GM18511 (cell line): ENCODE data around the gene WDR76.
A peak's percentile ranks its signal among the peaks of the same experiment; 100 is the strongest.
"Not testable (repeated sequence)": the region's sequence is repeated elsewhere in the genome, so short reads cannot be mapped to it uniquely, and the experiment has no call there.

ENCODE experiments used
- ATAC-seq: cut with Tn5 transposase; IDR thresholded peaks from one replicate; pipeline ENCODE4 v1.9.1; 2021; ENCODE audit warnings: mild to moderate bottlenecking, moderate library complexity; ENCODE audit not compliant: unreplicated experiment

The WDR76 gene

GRCh38 chr15:43815064-43815463 is 11.7 kb upstream of the WDR76 start:
- not testable (repeated sequence) for ATAC-seq

- no peak for ATAC-seq
These were observed 5.3 kb upstream of the WDR76 start for GRCh38 chr15:43821505-43821904.

- ATAC-seq: peak; percentile 74
These were observed 2.2 kb upstream of the WDR76 start, which contains the start of gene MFAP1 for GRCh38 chr15:43824302-43825246. MFAP1 (minus strand) TSS chr15:43824690; CDS start chr15:43824569, 121 bp downstream.

GRCh38 chr15:43825305-43825704 is 1.5 kb upstream of the WDR76 start:
- ATAC-seq: not testable (repeated sequence)

- ATAC-seq: no peak
These were observed 734 bp upstream of the WDR76 start for GRCh38 chr15:43826029-43826507.

GRCh38 chr15:43828061-43828657 is 1.4 kb downstream of the WDR76 start:
- no peak for ATAC-seq

- ATAC-seq: not testable (repeated sequence)
These were observed 3.2 kb downstream of the WDR76 start for GRCh38 chr15:43829951-43830540.

- ATAC-seq: not testable (repeated sequence)
These were observed 4.0 kb downstream of the WDR76 start for GRCh38 chr15:43830691-43831275.

GRCh38 chr15:43831519-43832052 is 4.8 kb downstream of the WDR76 start:
- ATAC-seq: not testable (repeated sequence)

GRCh38 chr15:43832485-43832884 is 5.7 kb downstream of the WDR76 start:
- not testable (repeated sequence) for ATAC-seq

GRCh38 chr15:43845421-43845820 is 18.6 kb downstream of the WDR76 start:
- no peak for ATAC-seq

GRCh38 chr15:43851251-43851650 is 24.4 kb downstream of the WDR76 start:
- ATAC-seq: no peak

- no peak for ATAC-seq
These were observed 25.8 kb downstream of the WDR76 start for GRCh38 chr15:43852607-43853006.

GRCh38 chr15:43854801-43855200 is 28.0 kb downstream of the WDR76 start:
- no peak for ATAC-seq

- no peak for ATAC-seq
These were observed 32.7 kb downstream of the WDR76 start for GRCh38 chr15:43859546-43859945.

- ATAC-seq: not testable (repeated sequence)
These were observed 39.8 kb downstream of the WDR76 start for GRCh38 chr15:43866636-43867035.

GRCh38 chr15:43867096-43867495 is 40.3 kb downstream of the WDR76 start:
- no peak for ATAC-seq

GRCh38 chr15:43868406-43868805 is 41.6 kb downstream of the WDR76 start:
- no peak for ATAC-seq

- no peak for ATAC-seq
These were observed 45.0 kb downstream of the WDR76 start for GRCh38 chr15:43871835-43872234.

- no peak for ATAC-seq
These were observed 45.7 kb downstream of the WDR76 start for GRCh38 chr15:43872416-43873020.
